ENCODE data around the gene ATP1A4.

Gene ATP1A4

DNA sequence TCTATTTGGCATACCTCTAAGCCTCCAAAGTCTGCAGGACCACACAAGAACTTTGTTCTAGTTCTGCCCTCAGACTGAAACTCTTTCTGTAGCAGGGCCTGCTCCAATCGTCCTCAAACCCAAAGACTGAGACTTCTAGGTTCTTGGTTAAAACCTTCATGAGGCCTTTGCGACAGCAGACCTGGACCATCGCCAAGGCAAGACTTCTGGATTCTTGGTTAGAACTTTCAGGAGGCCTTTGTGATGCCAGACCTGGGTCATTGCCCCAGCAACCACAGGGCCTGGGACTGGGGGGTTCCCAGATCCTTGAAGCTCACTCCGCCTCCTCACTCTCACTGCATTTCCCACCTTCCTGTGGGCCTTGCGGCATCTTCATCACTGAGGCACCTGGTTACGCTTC lies at the start of gene ATP1A4:
Gene ATP1A4, plus strand, starts transcription at position 301 of the 400 bp plus-strand sequence. CDS start 438 bp downstream, outside the sequence.
- ATAC-seq (ENCODE audit: low read depth) (no peak), DNase-seq (ENCODE audit: low spot score) (no peak)
- H3K4me1 ChIP-seq (ENCODE audit: insufficient read depth, poor library complexity, severe bottlenecking): peaks cover 7% of the 10 kb centered on the region
- H3K27me3 ChIP-seq (ENCODE audit: insufficient read depth, poor library complexity, severe bottlenecking): no peaks in the 10 kb centered on the region
- TF ChIP-seq, protein P1, sequence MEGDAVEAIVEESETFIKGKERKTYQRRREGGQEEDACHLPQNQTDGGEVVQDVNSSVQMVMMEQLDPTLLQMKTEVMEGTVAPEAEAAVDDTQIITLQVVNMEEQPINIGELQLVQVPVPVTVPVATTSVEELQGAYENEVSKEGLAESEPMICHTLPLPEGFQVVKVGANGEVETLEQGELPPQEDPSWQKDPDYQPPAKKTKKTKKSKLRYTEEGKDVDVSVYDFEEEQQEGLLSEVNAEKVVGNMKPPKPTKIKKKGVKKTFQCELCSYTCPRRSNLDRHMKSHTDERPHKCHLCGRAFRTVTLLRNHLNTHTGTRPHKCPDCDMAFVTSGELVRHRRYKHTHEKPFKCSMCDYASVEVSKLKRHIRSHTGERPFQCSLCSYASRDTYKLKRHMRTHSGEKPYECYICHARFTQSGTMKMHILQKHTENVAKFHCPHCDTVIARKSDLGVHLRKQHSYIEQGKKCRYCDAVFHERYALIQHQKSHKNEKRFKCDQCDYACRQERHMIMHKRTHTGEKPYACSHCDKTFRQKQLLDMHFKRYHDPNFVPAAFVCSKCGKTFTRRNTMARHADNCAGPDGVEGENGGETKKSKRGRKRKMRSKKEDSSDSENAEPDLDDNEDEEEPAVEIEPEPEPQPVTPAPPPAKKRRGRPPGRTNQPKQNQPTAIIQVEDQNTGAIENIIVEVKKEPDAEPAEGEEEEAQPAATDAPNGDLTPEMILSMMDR (IDR thresholded peaks at IDR 0.05; ENCODE audit: poor library complexity, severe bottlenecking): no peak
- no peak within 1 kb of the TSS for H3K4me3 ChIP-seq (ENCODE audit: severe bottlenecking)
- no peaks in the 10 kb centered on the region for H3K9me3 ChIP-seq (ENCODE audit: severe bottlenecking)
- H3K36me3 ChIP-seq (ENCODE audit: low read depth): no peaks in the 10 kb centered on the region
- no peak within 1 kb of the TSS for H3K27ac ChIP-seq (ENCODE audit: poor library complexity, severe bottlenecking)

DNA sequence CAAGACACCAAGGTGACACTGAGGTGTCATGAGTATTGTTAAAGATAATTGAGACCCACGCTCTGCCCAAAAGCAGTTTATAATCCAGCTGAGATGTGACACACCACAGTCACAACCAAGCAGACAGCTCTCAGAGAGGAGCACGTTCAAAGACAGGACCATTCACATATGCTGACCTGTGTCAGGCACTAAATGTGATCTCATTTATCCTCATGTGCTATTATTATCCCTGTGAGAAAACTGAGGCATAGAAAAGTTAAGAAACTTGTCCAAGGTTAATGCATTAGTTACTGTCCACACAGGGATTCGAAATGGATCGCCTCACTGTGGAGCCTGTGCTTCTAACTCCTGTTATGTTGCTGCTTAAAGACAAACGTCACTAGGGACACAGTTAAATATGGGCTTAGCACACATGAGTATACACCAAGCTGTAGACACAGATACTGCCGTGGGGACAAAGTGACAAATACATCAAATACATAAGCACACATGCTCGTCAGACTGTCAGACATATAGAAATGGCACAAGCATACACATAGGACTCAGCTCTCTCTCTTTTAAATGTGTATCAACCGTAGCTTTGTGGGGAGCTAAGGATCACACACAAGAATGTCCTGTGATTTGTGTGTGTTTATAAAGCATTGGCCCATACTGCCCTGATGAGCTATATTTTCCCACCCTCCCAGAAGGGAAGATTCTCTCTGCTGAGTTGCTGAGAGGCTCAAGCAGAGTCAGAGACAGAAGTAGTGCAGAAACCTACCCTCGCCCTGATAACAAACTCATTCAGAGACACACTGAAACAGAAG lies 49.5 kb upstream of the ATP1A4 start:
- Histone ChIP-seq H3K4me1 (ENCODE audit: insufficient read depth, poor library complexity, severe bottlenecking) (peaks cover 7% of the 10 kb centered on the region), H3K27me3 (ENCODE audit: insufficient read depth, poor library complexity, severe bottlenecking) (no peaks in the 10 kb centered on the region), H3K36me3 (ENCODE audit: low read depth) (no peaks in the 10 kb centered on the region), H3K4me3 (ENCODE audit: severe bottlenecking) (no peak overlapping the region), H3K27ac (ENCODE audit: poor library complexity, severe bottlenecking) (no peak overlapping the region), H3K9me3 (ENCODE audit: severe bottlenecking) (no peaks in the 10 kb centered on the region)
- TF ChIP-seq, protein P1 (IDR thresholded peaks at IDR 0.05; ENCODE audit: poor library complexity, severe bottlenecking): no peak
- ATAC-seq (ENCODE audit: low read depth) (no peak), DNase-seq (ENCODE audit: low spot score) (no peak)

DNA sequence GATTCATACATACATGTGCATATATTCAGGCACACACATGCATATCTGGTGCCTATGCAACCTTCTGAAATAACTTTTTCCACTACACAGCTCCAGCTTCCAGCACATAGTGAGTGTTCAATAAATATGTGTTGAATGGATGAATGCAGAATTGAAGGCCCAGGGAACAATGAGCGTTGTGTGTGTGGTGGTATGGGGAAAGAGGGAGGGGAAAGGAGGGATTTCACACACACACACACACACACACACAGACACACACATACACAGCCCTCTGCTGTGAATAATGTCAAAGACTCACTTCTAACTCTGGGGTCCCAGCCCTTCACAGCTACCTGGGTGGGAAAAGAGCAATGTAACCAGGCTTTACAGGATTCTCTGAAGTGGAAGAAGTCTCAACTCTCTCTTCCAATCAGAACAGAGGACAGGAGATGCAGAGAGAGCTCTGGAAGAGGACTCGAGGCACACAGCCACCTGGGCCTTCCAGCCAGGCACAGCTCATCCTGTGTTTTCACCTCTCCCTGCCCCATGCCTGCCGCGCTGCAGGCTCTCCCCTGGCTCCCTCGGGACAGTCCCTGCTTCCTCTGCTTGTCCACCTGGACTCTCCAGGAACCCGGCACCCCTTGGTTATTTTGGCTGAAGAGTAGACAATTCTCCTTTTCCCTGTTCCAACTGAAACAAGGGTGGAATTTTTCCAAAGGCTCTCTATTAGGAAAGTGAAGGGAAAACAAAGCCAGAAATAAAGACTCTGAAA lies 47.6 kb upstream of the ATP1A4 start:
- Histone ChIP-seq H3K27ac (ENCODE audit: poor library complexity, severe bottlenecking) (no peak overlapping the region), H3K4me3 (ENCODE audit: severe bottlenecking) (no peak overlapping the region)
- no peak for ATAC-seq (ENCODE audit: low read depth)

DNA sequence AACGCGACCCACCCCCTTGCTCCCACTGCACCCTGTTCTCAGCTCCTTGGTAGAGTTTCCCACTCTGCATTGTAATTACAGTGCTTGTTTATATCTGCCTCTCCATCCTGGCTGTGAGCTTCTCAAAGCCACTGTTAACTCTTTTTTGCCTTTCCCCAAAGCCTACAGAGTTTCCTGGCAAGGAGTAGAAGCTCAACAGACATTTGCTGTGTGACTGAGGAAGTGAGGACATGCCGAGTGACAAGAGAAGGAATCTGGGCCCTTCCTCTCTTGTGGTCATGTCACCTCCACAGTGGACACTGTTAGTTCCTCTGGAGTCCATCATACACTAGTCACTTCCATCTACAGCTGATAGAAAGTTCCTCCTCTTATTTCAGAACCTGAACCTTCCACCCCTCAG lies 46.9 kb upstream of the ATP1A4 start:
- Histone ChIP-seq H3K4me1 (ENCODE audit: insufficient read depth, poor library complexity, severe bottlenecking) (no peaks in the 10 kb centered on the region), H3K4me3 (ENCODE audit: severe bottlenecking) (no peak overlapping the region), H3K9me3 (ENCODE audit: severe bottlenecking) (no peaks in the 10 kb centered on the region), H3K36me3 (ENCODE audit: low read depth) (no peaks in the 10 kb centered on the region), H3K27me3 (ENCODE audit: insufficient read depth, poor library complexity, severe bottlenecking) (no peaks in the 10 kb centered on the region), H3K27ac (ENCODE audit: poor library complexity, severe bottlenecking) (no peak overlapping the region)
- no peak for ATAC-seq (ENCODE audit: low read depth)
- TF ChIP-seq, protein P1 (IDR thresholded peaks at IDR 0.05; ENCODE audit: poor library complexity, severe bottlenecking): no peak
- DNase-seq (ENCODE audit: low spot score): no peak

More for the DNA sequence above, 47.6 kb upstream of the ATP1A4 start:
- Histone ChIP-seq H3K4me1 (ENCODE audit: insufficient read depth, poor library complexity, severe bottlenecking) (no peaks in the 10 kb centered on the region), H3K36me3 (ENCODE audit: low read depth) (no peaks in the 10 kb centered on the region), H3K27me3 (ENCODE audit: insufficient read depth, poor library complexity, severe bottlenecking) (no peaks in the 10 kb centered on the region), H3K9me3 (ENCODE audit: severe bottlenecking) (no peaks in the 10 kb centered on the region)
- TF ChIP-seq, protein P1 (IDR thresholded peaks at IDR 0.05; ENCODE audit: poor library complexity, severe bottlenecking): no peak
- no peak for DNase-seq (ENCODE audit: low spot score)
